Panc1 (cell line): ENCODE measurements around the gene EMC8. TPM values are rescaled to one million over a fixed set of nuclear protein-coding genes. Genes with fewer than 3 reads are reported as not detected.

Experiments used
- ATAC-seq: fragments of 200-7000 bp; cut with Tn5 transposase; 2 replicates; pipeline ENCODE4 v1.9.1; 2020; ENCODE audit warnings: mild to moderate bottlenecking, moderate library complexity
- BruUV-seq: library from RNA; stranded (reverse); fragments of 400-500 nt; replicated peaks from 2 replicates; lab custom pipeline; 2021; lab: Mats Ljungman, UMichigan
- CTCF ChIA-PET: fragments of 300-600 bp; sonication (Branson Sonifier 250); formaldehyde crosslinking; loops from one replicate; lab custom pipeline; 2022; ENCODE audit warnings: antibody characterized with exemption; lab: Charles Lee
- POLR2A ChIA-PET: fragments of 300-600 bp; sonication (Branson Sonifier 250); formaldehyde crosslinking; loops from one replicate; lab custom pipeline; 2022; ENCODE audit warnings: antibody characterized with exemption; lab: Charles Lee
- DNase-seq: peaks from one replicate; pipeline ENCODE4 v3.0.0-alpha.2; 2010; ENCODE audit warnings: low read depth, low spot score
- H3K27ac ChIP-seq: 2 replicates; pipeline ENCODE4 v1.5.1; 2011; ENCODE audit warnings: mild to moderate bottlenecking, low read length, inconsistent platforms
- H3K27me3 ChIP-seq: fragments of 200-500 bp; sonication (Bioruptor generic); 2 replicates; pipeline ENCODE4 v1.6.0; 2014; ENCODE audit warnings: low read length, inconsistent platforms; ENCODE audit not compliant: control insufficient read depth, insufficient read depth
- H3K36me3 ChIP-seq: fragments of 200-500 bp; sonication (Bioruptor generic); 2 replicates; pipeline ENCODE4 v1.5.1; 2014; ENCODE audit warnings: inconsistent platforms, mild to moderate bottlenecking, low read length, moderate library complexity; ENCODE audit not compliant: control insufficient read depth, insufficient read depth
- H3K4me1 ChIP-seq: 2 replicates; pipeline ENCODE4 v1.5.1; 2011; ENCODE audit warnings: inconsistent platforms, mild to moderate bottlenecking, low read length, moderate library complexity; ENCODE audit not compliant: control insufficient read depth, insufficient read depth
- H3K4me3 ChIP-seq, 2 experiments: 2 replicates each; pipeline ENCODE4 v1.5.1; 2011 to 2012; ENCODE audit warnings: low read depth in 2 of 2, low read length in 2 of 2, mild to moderate bottlenecking in 2 of 2, inconsistent platforms in 1 of 2, moderate library complexity in 1 of 2
- H3K9me3 ChIP-seq: fragments of 200-500 bp; sonication (Bioruptor generic); 2 replicates; pipeline ENCODE4 v1.5.1; 2014; ENCODE audit warnings: low read depth, mild to moderate bottlenecking, inconsistent platforms, low read length, moderate library complexity; ENCODE audit not compliant: control insufficient read depth, insufficient read depth
- POLR2AphosphoS5 ChIP-seq: IDR thresholded peaks from 2 replicates; pipeline ENCODE4 v1.6.1; 2012; ENCODE audit warnings: mild to moderate bottlenecking, low read depth, low read length, moderate library complexity
- SIN3A ChIP-seq: IDR thresholded peaks from 2 replicates; pipeline ENCODE4 v1.6.1; 2012; ENCODE audit warnings: low read depth, mild to moderate bottlenecking, low read length, moderate library complexity, borderline replicate concordance; ENCODE audit not compliant: insufficient read depth
- TCF7L2 ChIP-seq: IDR thresholded peaks from 2 replicates; pipeline ENCODE4 v1.6.1; 2011; ENCODE audit warnings: mild to moderate bottlenecking, low read depth, low read length, inconsistent platforms
- in situ Hi-C: cut with HindIII; loops from 2 replicates; pipeline ENCODE4 v1.10.0; 2016; ENCODE audit warnings: low sequenced_read_pairs, low pct_unique_long_range_greater_than_20kb
- intact Hi-C: fragments of 100-400 bp; cut with micrococcal nuclease; formaldehyde crosslinking; loops from one replicate; pipeline ENCODE4 v1.10.0; 2022; ENCODE audit not compliant: unreplicated experiment
- total RNA-seq: library from RNA; stranded (reverse); gene quantifications from one replicate; pipeline ENCODE4 v1.2.1, GENCODE V29; 2021; ENCODE audit not compliant: unreplicated experiment
- TF ChIP-seq, protein P1 (sequence below), 2 experiments: IDR thresholded peaks; 2 replicates each; pipeline ENCODE4 v1.6.1; 2011 to 2012; ENCODE audit warnings: low read depth in 2 of 2, control low read depth in 1 of 2, low read length in 1 of 2, mild to moderate bottlenecking in 1 of 2, moderate library complexity in 1 of 2; ENCODE audit not compliant: insufficient read depth in 1 of 2
- TF ChIP-seq, protein P2 (sequence below): fragments of 450-650 bp; IDR thresholded peaks from 2 replicates; pipeline ENCODE4 v1.5.1; 2017; ENCODE audit warnings: mild to moderate bottlenecking

The EMC8 gene
- total RNA-seq, 1 experiment from 2014 or later = 39.1 TPM

DNA sequence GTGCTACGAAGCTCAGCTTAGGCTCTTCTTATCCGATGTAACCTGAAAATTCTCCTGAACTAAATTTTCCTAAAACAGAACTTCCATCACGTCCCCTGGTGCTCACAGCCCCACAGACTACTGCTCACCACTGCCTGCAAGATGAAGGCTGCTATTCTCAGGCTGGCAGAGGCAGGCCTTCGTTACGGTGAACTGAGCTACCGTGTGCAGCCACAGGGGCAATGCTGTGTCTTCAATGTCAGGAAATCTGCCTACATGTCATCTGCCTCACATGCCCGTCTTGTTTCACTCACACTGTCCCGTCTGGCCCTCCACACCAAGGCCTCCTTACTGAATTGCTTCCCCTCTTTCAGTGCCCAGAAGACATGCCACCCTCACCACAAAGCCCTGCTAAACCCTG, 15.9 kb downstream of the EMC8 start:
- TF ChIP-seq POLR2AphosphoS5 (no peak), TCF7L2 (no peak), SIN3A (no peak)
- TF ChIP-seq, protein P1, sequence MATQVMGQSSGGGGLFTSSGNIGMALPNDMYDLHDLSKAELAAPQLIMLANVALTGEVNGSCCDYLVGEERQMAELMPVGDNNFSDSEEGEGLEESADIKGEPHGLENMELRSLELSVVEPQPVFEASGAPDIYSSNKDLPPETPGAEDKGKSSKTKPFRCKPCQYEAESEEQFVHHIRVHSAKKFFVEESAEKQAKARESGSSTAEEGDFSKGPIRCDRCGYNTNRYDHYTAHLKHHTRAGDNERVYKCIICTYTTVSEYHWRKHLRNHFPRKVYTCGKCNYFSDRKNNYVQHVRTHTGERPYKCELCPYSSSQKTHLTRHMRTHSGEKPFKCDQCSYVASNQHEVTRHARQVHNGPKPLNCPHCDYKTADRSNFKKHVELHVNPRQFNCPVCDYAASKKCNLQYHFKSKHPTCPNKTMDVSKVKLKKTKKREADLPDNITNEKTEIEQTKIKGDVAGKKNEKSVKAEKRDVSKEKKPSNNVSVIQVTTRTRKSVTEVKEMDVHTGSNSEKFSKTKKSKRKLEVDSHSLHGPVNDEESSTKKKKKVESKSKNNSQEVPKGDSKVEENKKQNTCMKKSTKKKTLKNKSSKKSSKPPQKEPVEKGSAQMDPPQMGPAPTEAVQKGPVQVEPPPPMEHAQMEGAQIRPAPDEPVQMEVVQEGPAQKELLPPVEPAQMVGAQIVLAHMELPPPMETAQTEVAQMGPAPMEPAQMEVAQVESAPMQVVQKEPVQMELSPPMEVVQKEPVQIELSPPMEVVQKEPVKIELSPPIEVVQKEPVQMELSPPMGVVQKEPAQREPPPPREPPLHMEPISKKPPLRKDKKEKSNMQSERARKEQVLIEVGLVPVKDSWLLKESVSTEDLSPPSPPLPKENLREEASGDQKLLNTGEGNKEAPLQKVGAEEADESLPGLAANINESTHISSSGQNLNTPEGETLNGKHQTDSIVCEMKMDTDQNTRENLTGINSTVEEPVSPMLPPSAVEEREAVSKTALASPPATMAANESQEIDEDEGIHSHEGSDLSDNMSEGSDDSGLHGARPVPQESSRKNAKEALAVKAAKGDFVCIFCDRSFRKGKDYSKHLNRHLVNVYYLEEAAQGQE (IDR thresholded peaks at IDR 0.05; ENCODE audit: insufficient read depth in 1 of 2, low read depth in 2 of 2, low read length in 1 of 2) = no peak
- TF ChIP-seq, protein P2, sequence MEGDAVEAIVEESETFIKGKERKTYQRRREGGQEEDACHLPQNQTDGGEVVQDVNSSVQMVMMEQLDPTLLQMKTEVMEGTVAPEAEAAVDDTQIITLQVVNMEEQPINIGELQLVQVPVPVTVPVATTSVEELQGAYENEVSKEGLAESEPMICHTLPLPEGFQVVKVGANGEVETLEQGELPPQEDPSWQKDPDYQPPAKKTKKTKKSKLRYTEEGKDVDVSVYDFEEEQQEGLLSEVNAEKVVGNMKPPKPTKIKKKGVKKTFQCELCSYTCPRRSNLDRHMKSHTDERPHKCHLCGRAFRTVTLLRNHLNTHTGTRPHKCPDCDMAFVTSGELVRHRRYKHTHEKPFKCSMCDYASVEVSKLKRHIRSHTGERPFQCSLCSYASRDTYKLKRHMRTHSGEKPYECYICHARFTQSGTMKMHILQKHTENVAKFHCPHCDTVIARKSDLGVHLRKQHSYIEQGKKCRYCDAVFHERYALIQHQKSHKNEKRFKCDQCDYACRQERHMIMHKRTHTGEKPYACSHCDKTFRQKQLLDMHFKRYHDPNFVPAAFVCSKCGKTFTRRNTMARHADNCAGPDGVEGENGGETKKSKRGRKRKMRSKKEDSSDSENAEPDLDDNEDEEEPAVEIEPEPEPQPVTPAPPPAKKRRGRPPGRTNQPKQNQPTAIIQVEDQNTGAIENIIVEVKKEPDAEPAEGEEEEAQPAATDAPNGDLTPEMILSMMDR = no peak
- no peak for DNase-seq
- intact Hi-C loops = no loop called here
- no peaks in the 10 kb centered on the region for H3K4me1 ChIP-seq
- no peaks in the 10 kb centered on the region for H3K9me3 ChIP-seq
- H3K4me3 ChIP-seq = no peak overlapping the region
- no TSS peak for BruUV-seq
- H3K36me3 ChIP-seq = peaks cover 3% of the 10 kb centered on the region; the same call in 1 of the 2 replicates
- H3K27me3 ChIP-seq = no peaks in the 10 kb centered on the region
- CTCF ChIA-PET = no interaction called here
- in situ Hi-C loops = no loop called here
- no peak overlapping the region for H3K27ac ChIP-seq
- POLR2A ChIA-PET = no interaction called here
- no peak for ATAC-seq

DNA sequence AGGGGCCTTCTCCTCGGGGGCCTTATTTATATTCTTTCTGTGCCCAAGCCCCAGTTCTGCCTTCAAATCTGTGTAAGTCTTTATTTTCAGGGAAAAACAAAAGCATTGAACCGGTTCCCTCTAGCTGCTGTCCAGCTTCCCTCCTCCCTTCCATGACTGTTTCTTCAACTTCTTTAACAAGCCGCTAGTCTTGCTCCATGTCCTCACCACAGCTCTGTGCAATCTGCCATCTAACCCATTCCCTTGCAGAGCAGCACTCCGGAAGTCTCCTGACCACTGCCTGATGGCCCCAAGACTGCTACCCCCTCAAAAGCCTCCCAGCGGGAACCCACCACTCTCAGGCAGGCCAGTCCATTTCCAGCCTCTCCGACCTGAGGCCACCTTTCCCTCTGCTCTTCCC, 16.9 kb downstream of the EMC8 start:
- Histone ChIP-seq H3K27me3 (no peaks in the 10 kb centered on the region), H3K27ac (no peak overlapping the region), H3K9me3 (no peaks in the 10 kb centered on the region), H3K4me1 (no peaks in the 10 kb centered on the region), H3K36me3 (peaks cover 3% of the 10 kb centered on the region; the same call in 1 of the 2 replicates), H3K4me3 (no peak overlapping the region)
- in situ Hi-C loops (no loop called here), intact Hi-C loops (no loop called here)
- ChIA-PET CTCF (no interaction called here), POLR2A (interaction anchor here (0.6 kb wide), 1 partner anchor 37 kb away, joined by 5 read pairs; no protein-coding TSS in a partner anchor)
- ATAC-seq (no peak), DNase-seq (no peak)
- BruUV-seq = no TSS peak
- TF ChIP-seq, protein P2 = no peak
- TF ChIP-seq SIN3A = no peak
